HG02970 (cell line): Measurements from ENCODE around the gene SCN5A.

Source experiments
- ATAC-seq: cut with Tn5 transposase; IDR thresholded peaks from one replicate; pipeline ENCODE4 v1.9.1; 2021; ENCODE audit warnings: mild to moderate bottlenecking, moderate library complexity, moderate number of reproducible peaks; ENCODE audit not compliant: unreplicated experiment, low FRiP score

SCN5A gene

GRCh38 chr3:38548154-38548931, 101.1 kb downstream of the SCN5A start:
- no peak for ATAC-seq

- no peak for ATAC-seq
Measured at GRCh38 chr3:38545983-38546382, 103.5 kb downstream of the SCN5A start.

- ATAC-seq = no peak
Measured at GRCh38 chr3:38545550-38545949, 103.9 kb downstream of the SCN5A start.

GRCh38 chr3:38544926-38545325, 104.6 kb downstream of the SCN5A start:
- ATAC-seq = no peak

- ATAC-seq = no peak
Measured at GRCh38 chr3:38543586-38543985, 105.9 kb downstream of the SCN5A start.

GRCh38 chr3:38542401-38543298, 106.8 kb downstream of the SCN5A start:
- no peak for ATAC-seq

- ATAC-seq = no peak
Measured at GRCh38 chr3:38541806-38542205, 107.7 kb downstream of the SCN5A start.

GRCh38 chr3:38538773-38539353, 110.6 kb downstream of the SCN5A start:
- ATAC-seq = no peak

- ATAC-seq = no peak
Measured at GRCh38 chr3:38536671-38537070, 112.8 kb downstream of the SCN5A start.

GRCh38 chr3:38534604-38535003, 114.9 kb downstream of the SCN5A start:
- no peak for ATAC-seq

- no peak for ATAC-seq
Measured at GRCh38 chr3:38534180-38534579, 115.3 kb downstream of the SCN5A start.

- ATAC-seq = no peak
Measured at GRCh38 chr3:38533285-38533976, 116.1 kb downstream of the SCN5A start.

GRCh38 chr3:38532529-38532928, 117.0 kb downstream of the SCN5A start:
- no peak for ATAC-seq

GRCh38 chr3:38528457-38528856, 121.0 kb downstream of the SCN5A start:
- no peak for ATAC-seq

GRCh38 chr3:38526792-38527191, 122.7 kb downstream of the SCN5A start:
- ATAC-seq = no peak

GRCh38 chr3:38524141-38524739, 125.2 kb downstream of the SCN5A start:
- no peak for ATAC-seq

GRCh38 chr3:38522002-38522401, 127.5 kb downstream of the SCN5A start:
- ATAC-seq = no peak

- ATAC-seq = no peak
Measured at GRCh38 chr3:38521391-38521987, 128.0 kb downstream of the SCN5A start.

GRCh38 chr3:38519651-38520050, 129.8 kb downstream of the SCN5A start:
- ATAC-seq = no peak

GRCh38 chr3:38519000-38519399, 130.5 kb downstream of the SCN5A start:
- no peak for ATAC-seq
